Neural cell (in vitro differentiated cells): ENCODE results near the gene KRTAP5-4. TPM values are rescaled to one million over a fixed set of nuclear protein-coding genes. Genes with fewer than 3 reads are reported as not detected.

Source experiments
- H2AFZ ChIP-seq: fragments of 200-600, 300-800 bp; sonication (generic), shearing (Covaris generic); 2 replicates; pipeline ENCODE4 v1.6.0; 2014; ENCODE audit warnings: low read depth, mild to moderate bottlenecking, antibody characterized with exemption, low read length, moderate library complexity
- H3F3A ChIP-seq: fragments of 200-600 bp; shearing (Covaris generic); 2 replicates; pipeline ENCODE4 v1.6.1; 2016; ENCODE audit warnings: mild to moderate bottlenecking, moderate library complexity, mixed read lengths, antibody characterized with exemption, low read length; ENCODE audit not compliant: insufficient read depth, poor library complexity, severe bottlenecking
- H3K27ac ChIP-seq: fragments of 200-600, 300-800 bp; sonication (generic), shearing (Covaris generic); 2 replicates; pipeline ENCODE4 v1.5.1; 2014; ENCODE audit warnings: mild to moderate bottlenecking, low read length, moderate library complexity
- H3K27me3 ChIP-seq: fragments of 300-800, 200-600 bp; sonication (generic), shearing (Covaris generic); 2 replicates; pipeline ENCODE4 v1.6.0; 2014; ENCODE audit warnings: mild to moderate bottlenecking, low read depth, low read length, moderate library complexity; ENCODE audit not compliant: insufficient read depth
- H3K36me3 ChIP-seq: fragments of 300-800, 200-600 bp; sonication (generic), shearing (Covaris generic); 2 replicates; pipeline ENCODE4 v1.5.1; 2014; ENCODE audit warnings: mild to moderate bottlenecking, antibody characterized with exemption, low read length, moderate library complexity; ENCODE audit not compliant: insufficient read depth
- H3K4me2 ChIP-seq: fragments of 300-800, 200-600 bp; sonication (generic), shearing (Covaris generic); 2 replicates; pipeline ENCODE4 v1.6.0; 2014; ENCODE audit warnings: mild to moderate bottlenecking, low read length
- H3K4me3 ChIP-seq: fragments of 300-800, 200-600 bp; sonication (generic), shearing (Covaris generic); 2 replicates; pipeline ENCODE4 v1.5.1; 2014; ENCODE audit warnings: mild to moderate bottlenecking, low read length, moderate library complexity
- H3K79me2 ChIP-seq: fragments of 200-600 bp; shearing (Covaris generic); replicated peaks from 2 replicates; pipeline ENCODE4 v1.6.0; 2014; ENCODE audit warnings: mild to moderate bottlenecking, low read length, moderate library complexity; ENCODE audit not compliant: insufficient read depth
- H3K9ac ChIP-seq: fragments of 300-800, 200-600 bp; sonication (generic), shearing (Covaris generic); 2 replicates; pipeline ENCODE4 v1.6.1; 2016; ENCODE audit warnings: mild to moderate bottlenecking, low read length, mixed read lengths
- H3K9me2 ChIP-seq: fragments of 200-600 bp; shearing (Covaris generic); 2 replicates; pipeline ENCODE4 v1.6.1; 2016; ENCODE audit warnings: mild to moderate bottlenecking, low read length, mixed read lengths; ENCODE audit not compliant: insufficient read depth
- H3K9me3 ChIP-seq: fragments of 200-600, 300-800 bp; sonication (generic), shearing (Covaris generic); 2 replicates; pipeline ENCODE4 v1.6.1; 2016; ENCODE audit warnings: mild to moderate bottlenecking, mixed run types, low read length, moderate library complexity, mixed read lengths
- H4K20me1 ChIP-seq: fragments of 200-600 bp; shearing (Covaris generic); 2 replicates; pipeline ENCODE4 v1.6.1; 2016; ENCODE audit warnings: mild to moderate bottlenecking, mixed run types; ENCODE audit not compliant: insufficient read depth
- EP300 ChIP-seq: fragments of 450-650 bp; conservative IDR thresholded peaks from 2 replicates; pipeline ENCODE4 v1.6.1; 2014; ENCODE audit warnings: antibody characterized with exemption, mild to moderate bottlenecking, moderate library complexity; ENCODE audit not compliant: poor library complexity, severe bottlenecking
- EZH2 ChIP-seq: fragments of 200-600, 300-800 bp; shearing (Covaris generic), sonication (generic); IDR thresholded peaks from 2 replicates; pipeline ENCODE4 v1.6.1; 2014; ENCODE audit warnings: antibody characterized with exemption, low read length, borderline replicate concordance, mild to moderate bottlenecking; ENCODE audit not compliant: insufficient read depth, poor library complexity, severe bottlenecking
- MXI1 ChIP-seq: fragments of 450-650 bp; conservative IDR thresholded peaks from 2 replicates; pipeline ENCODE4 v1.6.1; 2014; ENCODE audit warnings: antibody characterized with exemption, mild to moderate bottlenecking; ENCODE audit not compliant: poor library complexity, severe bottlenecking
- POLR2AphosphoS5 ChIP-seq: IDR thresholded peaks from 2 replicates; pipeline ENCODE4 v1.6.1; 2012
- RAD21 ChIP-seq: fragments of 450-650 bp; conservative IDR thresholded peaks from 2 replicates; pipeline ENCODE4 v1.6.1; 2014; ENCODE audit warnings: antibody characterized with exemption, mild to moderate bottlenecking, moderate library complexity
- REST ChIP-seq: IDR thresholded peaks from 2 replicates; pipeline ENCODE4 v1.6.1; 2012; ENCODE audit warnings: borderline replicate concordance
- SMC3 ChIP-seq: fragments of 450-650 bp; conservative IDR thresholded peaks from 2 replicates; pipeline ENCODE4 v1.6.1; 2014; ENCODE audit warnings: antibody characterized with exemption, mild to moderate bottlenecking, moderate library complexity; ENCODE audit not compliant: poor library complexity
- TAF1 ChIP-seq: IDR thresholded peaks from 2 replicates; pipeline ENCODE4 v1.6.1; 2012; ENCODE audit warnings: low read depth
- polyA plus RNA-seq: library from polyadenylated mRNA; depleted of rRNA; stranded (reverse); fragments of >200 nt; gene quantifications from 2 replicates; pipeline ENCODE4 v1.2.3, GENCODE V29; 2014
- TF ChIP-seq, protein P1 (sequence below): fragments of 450-650 bp; IDR thresholded peaks from 2 replicates; pipeline ENCODE4 v1.5.1; 2014; ENCODE audit warnings: antibody characterized with exemption, mild to moderate bottlenecking, moderate library complexity; ENCODE audit not compliant: poor library complexity, severe bottlenecking

KRTAP5-4 gene
- polyA plus RNA-seq, 1 donor from 2014 or later: not detected

- H3K36me3 ChIP-seq: no peaks in the 10 kb centered on the region
- H3K9me3 ChIP-seq: no peaks in the 10 kb centered on the region
- H3F3A ChIP-seq: no peaks in the 10 kb centered on the region
- no peaks in the 10 kb centered on the region for H3K9me2 ChIP-seq
- no peaks in the 10 kb centered on the region for H4K20me1 ChIP-seq
- H3K9ac ChIP-seq: no peak overlapping the region
- no peak overlapping the region for H3K27ac ChIP-seq
- H2AFZ ChIP-seq: no peak overlapping the region
- H3K4me2 ChIP-seq: no peak overlapping the region
- no peak overlapping the region for H3K4me3 ChIP-seq
- H3K27me3 ChIP-seq: no peaks in the 10 kb centered on the region
- H3K79me2 ChIP-seq: no peaks in the 10 kb centered on the region
- TF ChIP-seq REST (no peak), TAF1 (no peak), POLR2AphosphoS5 (no peak), MXI1 (no peak)
These were observed 11.9 kb upstream of the KRTAP5-4 start for GRCh38 chr11:1633864-1634263.

DNA sequence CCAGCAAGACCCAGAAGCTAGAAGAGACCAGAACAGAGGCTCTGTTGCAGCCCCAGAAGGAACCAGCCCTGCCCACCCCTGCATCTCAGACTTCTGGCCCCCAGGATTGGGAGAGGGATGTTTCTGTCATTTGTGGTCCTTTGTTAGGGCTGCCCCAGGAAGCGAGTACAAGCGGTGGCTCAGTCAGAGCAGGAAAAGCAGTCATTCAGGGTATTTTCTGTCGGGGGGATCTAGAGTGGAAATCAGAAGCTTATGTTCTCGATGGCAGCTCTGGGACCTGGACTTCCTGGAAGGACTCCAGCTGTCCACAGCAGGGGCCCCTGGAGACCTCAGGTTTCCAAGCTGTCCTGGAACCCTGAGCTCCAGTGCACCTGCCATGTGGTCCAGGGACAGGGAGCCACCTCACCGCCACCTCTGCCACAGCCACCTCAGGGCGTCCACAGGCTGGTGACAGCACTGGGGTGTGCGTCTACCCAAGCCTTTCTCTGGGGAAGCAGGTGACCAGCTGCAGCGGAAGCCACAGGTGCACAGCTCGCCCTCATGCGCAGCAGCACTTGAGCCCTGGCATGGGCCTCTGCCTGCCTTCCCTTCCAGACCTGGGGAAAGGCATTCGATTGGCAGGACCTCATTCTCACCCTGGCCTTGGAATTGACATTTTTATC is 10.2 kb upstream of the KRTAP5-4 start:
- H3K79me2 ChIP-seq: no peaks in the 10 kb centered on the region
- H3K27me3 ChIP-seq: no peaks in the 10 kb centered on the region
- no peak overlapping the region for H3K4me2 ChIP-seq
- no peaks in the 10 kb centered on the region for H3F3A ChIP-seq
- no peak overlapping the region for H3K27ac ChIP-seq
- no peaks in the 10 kb centered on the region for H3K9me2 ChIP-seq
- H3K9ac ChIP-seq: no peak overlapping the region
- no peak overlapping the region for H2AFZ ChIP-seq
- H3K9me3 ChIP-seq: no peaks in the 10 kb centered on the region
- H3K4me3 ChIP-seq: no peak overlapping the region
- TF ChIP-seq, protein P1, sequence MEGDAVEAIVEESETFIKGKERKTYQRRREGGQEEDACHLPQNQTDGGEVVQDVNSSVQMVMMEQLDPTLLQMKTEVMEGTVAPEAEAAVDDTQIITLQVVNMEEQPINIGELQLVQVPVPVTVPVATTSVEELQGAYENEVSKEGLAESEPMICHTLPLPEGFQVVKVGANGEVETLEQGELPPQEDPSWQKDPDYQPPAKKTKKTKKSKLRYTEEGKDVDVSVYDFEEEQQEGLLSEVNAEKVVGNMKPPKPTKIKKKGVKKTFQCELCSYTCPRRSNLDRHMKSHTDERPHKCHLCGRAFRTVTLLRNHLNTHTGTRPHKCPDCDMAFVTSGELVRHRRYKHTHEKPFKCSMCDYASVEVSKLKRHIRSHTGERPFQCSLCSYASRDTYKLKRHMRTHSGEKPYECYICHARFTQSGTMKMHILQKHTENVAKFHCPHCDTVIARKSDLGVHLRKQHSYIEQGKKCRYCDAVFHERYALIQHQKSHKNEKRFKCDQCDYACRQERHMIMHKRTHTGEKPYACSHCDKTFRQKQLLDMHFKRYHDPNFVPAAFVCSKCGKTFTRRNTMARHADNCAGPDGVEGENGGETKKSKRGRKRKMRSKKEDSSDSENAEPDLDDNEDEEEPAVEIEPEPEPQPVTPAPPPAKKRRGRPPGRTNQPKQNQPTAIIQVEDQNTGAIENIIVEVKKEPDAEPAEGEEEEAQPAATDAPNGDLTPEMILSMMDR: no peak
- TF ChIP-seq EZH2: no peak
- no peak for TF ChIP-seq REST
- TF ChIP-seq RAD21: no peak
- no peak for TF ChIP-seq POLR2AphosphoS5
- no peak for TF ChIP-seq TAF1
- TF ChIP-seq EP300: no peak
- TF ChIP-seq MXI1: no peak
- no peak for TF ChIP-seq SMC3
- H3K36me3 ChIP-seq: no peaks in the 10 kb centered on the region
- H4K20me1 ChIP-seq: no peaks in the 10 kb centered on the region
